HTERT RPE-1 (cell line): Measurements from ENCODE around the gene CSK.

Source experiments
- in situ Hi-C: fragments of 300-500 bp; cut with MboI; formaldehyde crosslinking; loops from 4 replicates; pipeline ENCODE4 v1.14.3; 2020; ENCODE audit warnings: low sequenced_read_pairs

The CSK gene

GRCh38 chr15:74799856-74800558 lies 18.1 kb downstream of the CSK start:
- in situ Hi-C loops = no loop called here

DNA sequence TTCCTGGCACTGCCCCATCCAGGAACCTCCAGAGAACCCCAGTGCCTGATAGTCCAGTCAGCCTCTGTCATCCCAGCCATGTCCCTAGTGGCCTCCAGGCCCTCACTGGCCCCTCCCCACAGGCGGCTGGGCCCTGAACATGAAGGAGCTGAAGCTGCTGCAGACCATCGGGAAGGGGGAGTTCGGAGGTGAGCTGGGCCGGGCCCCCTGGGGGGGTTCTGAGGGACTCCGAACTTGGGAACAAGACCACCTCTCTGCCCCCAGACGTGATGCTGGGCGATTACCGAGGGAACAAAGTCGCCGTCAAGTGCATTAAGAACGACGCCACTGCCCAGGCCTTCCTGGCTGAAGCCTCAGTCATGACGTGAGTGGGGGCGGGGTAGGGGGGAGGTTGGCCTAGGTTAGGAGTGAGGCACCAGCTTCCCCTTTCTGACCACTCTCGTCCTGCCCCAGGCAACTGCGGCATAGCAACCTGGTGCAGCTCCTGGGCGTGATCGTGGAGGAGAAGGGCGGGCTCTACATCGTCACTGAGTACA lies 18.7 kb downstream of the CSK start:
- in situ Hi-C loops = no loop called here

- in situ Hi-C loops = no loop called here
Measured at GRCh38 chr15:74801311-74801997, 19.6 kb downstream of the CSK start.

GRCh38 chr15:74802290-74802689 lies 20.4 kb downstream of the CSK start:
- in situ Hi-C loops = no loop called here

DNA sequence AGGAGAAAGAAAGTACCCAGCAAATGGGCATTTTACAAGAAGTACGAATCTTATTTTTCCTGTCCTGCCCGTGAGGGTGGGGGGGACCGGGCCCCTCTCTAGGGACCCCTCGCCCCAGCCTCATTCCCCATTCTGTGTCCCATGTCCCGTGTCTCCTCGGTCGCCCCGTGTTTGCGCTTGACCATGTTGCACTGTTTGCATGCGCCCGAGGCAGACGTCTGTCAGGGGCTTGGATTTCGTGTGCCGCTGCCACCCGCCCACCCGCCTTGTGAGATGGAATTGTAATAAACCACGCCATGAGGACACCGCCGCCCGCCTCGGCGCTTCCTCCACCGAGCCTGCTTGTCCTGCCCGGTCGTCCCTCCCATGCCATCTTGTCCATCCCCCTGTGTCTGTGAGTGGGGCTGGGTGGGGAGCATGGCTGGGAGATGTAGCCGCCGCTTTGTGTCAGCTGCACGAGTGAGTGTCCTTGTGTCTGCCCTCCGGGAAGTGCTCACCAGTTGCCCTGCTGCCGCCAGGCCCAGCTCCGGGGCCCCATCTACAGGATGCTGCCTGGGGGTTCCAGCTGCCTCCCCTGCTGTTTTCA lies 21.1 kb downstream of the CSK start:
- in situ Hi-C loops = no loop called here

- in situ Hi-C loops = no loop called here
Measured at GRCh38 chr15:74804935-74805334, 23.1 kb downstream of the CSK start.

GRCh38 chr15:74807282-74807681 lies 25.4 kb downstream of the CSK start:
- in situ Hi-C loops = no loop called here

GRCh38 chr15:74808078-74808839 lies 26.4 kb downstream of the CSK start:
- in situ Hi-C loops = no loop called here

DNA sequence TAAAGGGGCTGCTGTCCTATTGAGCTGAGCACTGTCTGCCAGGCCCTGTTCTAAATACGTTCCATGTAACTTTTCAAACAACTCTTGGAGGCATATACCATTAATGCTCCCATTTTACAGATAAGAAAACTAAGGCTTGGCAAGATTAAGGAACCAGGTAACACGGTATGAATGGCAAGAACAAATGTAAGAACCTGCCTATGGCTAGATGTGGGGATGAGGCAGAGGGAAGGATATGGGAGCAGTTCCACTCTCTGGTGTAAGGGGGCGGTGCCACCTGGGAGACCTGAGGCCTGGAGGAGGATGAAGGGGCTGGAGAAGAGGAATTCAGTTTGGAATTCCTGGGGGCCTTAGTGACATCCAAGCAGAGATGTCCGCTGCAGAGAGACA lies 27.0 kb downstream of the CSK start:
- in situ Hi-C loops = no loop called here

GRCh38 chr15:74809242-74809641 lies 27.4 kb downstream of the CSK start:
- in situ Hi-C loops = no loop called here

- in situ Hi-C loops = no loop called here
Measured at GRCh38 chr15:74809956-74810355, 28.1 kb downstream of the CSK start.

DNA sequence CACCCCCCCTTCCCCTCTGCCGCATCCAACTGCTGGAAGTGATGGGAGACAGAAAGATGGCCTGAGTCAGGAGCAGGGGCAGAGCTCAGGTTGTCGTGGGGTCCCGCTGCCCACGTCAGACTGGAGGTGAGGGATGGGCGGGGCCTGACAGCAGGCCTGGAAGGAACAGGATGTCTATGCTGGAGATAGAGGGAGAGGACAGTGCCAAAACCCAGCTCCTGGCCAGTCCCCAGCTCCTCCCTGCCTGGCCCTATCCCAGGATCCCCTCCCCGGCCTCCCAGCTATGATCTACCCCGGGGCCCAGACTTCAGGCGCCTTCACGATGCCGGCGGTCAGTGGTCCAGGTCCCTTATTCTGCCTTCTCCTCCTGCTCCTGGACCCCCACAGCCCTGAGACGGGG lies 30.7 kb downstream of the CSK start, which contains the start of gene LMAN1L:
TSS of gene LMAN1L (plus strand) at position 303 of the 400 bp plus-strand sequence. CDS start at position 323, 20 bp downstream.
- in situ Hi-C loops = no loop called here

- in situ Hi-C loops = no loop called here
Measured at GRCh38 chr15:74815121-74815934, 33.4 kb downstream of the CSK start.

GRCh38 chr15:74815961-74816360 lies 34.1 kb downstream of the CSK start:
- in situ Hi-C loops = no loop called here

- in situ Hi-C loops = no loop called here
Measured at GRCh38 chr15:74816624-74817369, 34.9 kb downstream of the CSK start.

- in situ Hi-C loops = no loop called here
Measured at GRCh38 chr15:74817370-74817737, 35.5 kb downstream of the CSK start.

- in situ Hi-C loops = no loop called here
Measured at GRCh38 chr15:74820056-74820455, 38.2 kb downstream of the CSK start.

GRCh38 chr15:74821091-74821789 lies 39.4 kb downstream of the CSK start:
- in situ Hi-C loops = no loop called here

DNA sequence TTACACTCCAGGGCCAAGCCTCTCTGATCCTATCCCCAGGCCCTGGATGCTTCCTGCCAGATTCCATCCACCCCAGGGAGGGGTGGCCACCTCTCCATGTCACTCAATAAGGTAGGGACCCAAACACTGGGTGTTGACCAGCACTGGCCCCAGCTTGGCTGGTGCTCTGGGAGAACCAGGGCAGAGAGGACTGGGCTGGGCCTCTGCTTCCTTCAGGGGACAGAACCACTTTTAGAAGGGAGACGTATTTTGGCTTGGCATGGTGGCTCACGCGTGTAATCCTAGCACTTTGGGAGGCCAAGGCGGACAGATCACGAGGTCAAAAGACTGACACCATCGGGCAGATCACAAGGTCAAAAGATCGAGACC lies 39.9 kb downstream of the CSK start:
- in situ Hi-C loops = no loop called here
